GM15510 (cell line): ENCODE measurements around the gene PRDM15.
A peak's percentile ranks its signal among the peaks of the same experiment; 100 is the strongest.

Experiments used
- POLR2A ChIP-seq: IDR thresholded peaks from 3 replicates; pipeline ENCODE4 v1.6.1; 2011; ENCODE audit warnings: borderline replicate concordance; ENCODE audit not compliant: insufficient read length; ENCODE audit errors: extremely low read depth

The PRDM15 gene

DNA sequence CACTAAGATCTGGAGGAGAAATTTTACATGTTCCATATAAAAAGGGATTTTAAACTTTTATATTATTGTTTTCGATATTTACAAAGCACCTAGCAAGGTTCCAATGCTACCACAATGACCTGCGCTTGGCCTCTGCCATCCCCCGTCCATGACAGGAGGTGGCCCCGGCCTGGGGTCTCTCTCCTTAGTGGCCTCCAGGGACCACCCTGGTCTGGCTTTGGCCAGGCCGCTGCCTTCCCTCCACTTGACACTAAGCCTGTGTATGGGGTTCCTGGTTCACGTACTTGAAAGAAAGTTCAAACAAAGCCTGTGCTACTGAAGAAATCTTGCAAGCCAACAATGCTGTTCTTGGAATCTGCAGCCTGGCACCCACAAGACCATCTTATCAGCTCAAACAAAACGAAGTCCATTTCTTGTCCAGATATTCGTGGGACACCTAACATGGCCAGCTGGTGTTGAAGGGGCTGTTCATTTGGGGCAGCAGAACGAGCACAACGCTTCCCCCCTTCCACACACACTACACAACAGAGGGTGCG is 12.8 kb downstream of the PRDM15 start:
- TF ChIP-seq POLR2A, result no peak

DNA sequence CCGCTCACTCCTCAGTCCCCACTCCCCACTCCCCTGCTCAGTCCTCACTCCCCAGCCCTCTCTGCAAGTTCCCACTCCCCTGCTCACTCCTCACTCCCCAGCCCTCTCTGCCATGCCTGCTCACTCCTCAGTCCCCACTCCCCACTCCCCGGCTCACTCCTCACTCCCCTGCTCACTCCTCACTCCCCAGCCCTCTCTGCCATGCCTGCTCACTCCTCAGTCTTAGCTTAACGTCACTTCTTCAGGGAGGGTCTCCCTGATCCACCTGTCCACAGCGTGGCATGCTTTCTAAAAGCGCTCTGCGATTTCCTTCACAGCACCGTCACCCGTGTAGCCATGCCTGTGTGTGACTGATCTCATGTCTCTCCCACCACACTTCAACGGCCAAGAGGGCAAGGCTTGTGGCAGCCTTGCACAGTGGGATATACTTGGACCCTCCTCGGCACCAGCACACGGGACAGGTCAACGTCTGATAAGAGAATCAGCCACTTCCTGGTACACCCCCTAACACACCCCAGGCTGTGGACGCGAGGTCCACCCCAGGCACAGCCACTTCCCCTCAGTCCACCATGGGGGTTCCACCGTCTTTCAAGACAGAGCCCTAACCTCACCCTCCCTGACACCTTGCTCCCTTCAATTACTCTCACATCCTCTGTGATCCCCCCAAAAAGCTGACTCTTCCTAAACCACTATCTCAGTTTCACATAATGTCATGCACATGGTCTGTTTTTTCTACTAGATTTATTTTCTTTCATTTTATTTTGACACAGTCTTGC is 14.0 kb downstream of the PRDM15 start:
- TF ChIP-seq POLR2A, result peak; percentile 16

- TF ChIP-seq POLR2A, result peak; percentile 26
Observed at GRCh38 chr21:41864311-41865001, 14.7 kb downstream of the PRDM15 start.

- no peak for TF ChIP-seq POLR2A
Observed at GRCh38 chr21:41863439-41863740, 15.8 kb downstream of the PRDM15 start.

- TF ChIP-seq POLR2A, result no peak
Observed at GRCh38 chr21:41861987-41862386, 17.2 kb downstream of the PRDM15 start.

DNA sequence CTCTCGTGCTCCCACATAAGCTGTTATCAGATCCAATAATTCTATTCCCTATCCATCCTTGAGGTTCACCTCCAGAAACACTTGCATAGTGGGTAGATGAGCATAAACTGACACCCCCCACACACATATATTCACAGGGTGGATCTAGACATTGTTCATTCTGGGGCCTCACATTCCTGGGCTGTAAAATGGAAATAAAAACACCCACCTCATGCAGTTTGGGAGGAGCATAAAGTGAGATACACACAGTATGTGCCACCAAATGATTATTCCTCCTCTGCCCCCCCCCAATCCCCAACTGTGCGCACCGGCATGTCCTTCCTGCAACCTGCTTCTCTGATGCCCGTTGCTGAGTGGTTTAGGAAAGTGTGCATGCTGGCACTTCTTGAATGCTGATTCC is 17.9 kb downstream of the PRDM15 start:
- no peak for TF ChIP-seq POLR2A

GRCh38 chr21:41859297-41859980 is 19.7 kb downstream of the PRDM15 start:
- no peak for TF ChIP-seq POLR2A

- no peak for TF ChIP-seq POLR2A
Observed at GRCh38 chr21:41858466-41859296, 20.5 kb downstream of the PRDM15 start.

GRCh38 chr21:41857771-41858300 is 21.3 kb downstream of the PRDM15 start:
- TF ChIP-seq POLR2A, result no peak

DNA sequence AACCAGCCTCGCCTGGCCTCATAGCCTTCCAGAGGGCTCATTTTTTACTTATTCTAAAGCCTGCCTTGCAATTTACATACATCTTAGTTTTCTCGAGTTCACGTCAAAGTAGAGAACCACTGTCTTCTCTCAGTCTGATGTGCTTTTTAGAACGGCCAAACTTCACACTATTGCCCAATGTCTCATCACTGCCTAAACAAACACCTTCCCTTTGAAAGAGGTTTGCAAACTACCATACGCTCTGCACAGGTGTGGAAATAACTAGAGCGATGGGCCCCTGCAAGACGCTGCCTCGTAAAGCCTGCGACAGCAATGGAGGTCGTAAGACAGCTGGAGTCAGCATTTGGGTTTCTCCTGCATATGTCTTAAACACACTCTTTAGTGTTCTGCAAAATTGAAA is 22.6 kb downstream of the PRDM15 start:
- no peak for TF ChIP-seq POLR2A

GRCh38 chr21:41854426-41854995 is 24.6 kb downstream of the PRDM15 start:
- TF ChIP-seq POLR2A, result no peak

- no peak for TF ChIP-seq POLR2A
Observed at GRCh38 chr21:41852929-41853320, 26.2 kb downstream of the PRDM15 start.

- TF ChIP-seq POLR2A, result no peak
Observed at GRCh38 chr21:41852151-41852928, 26.8 kb downstream of the PRDM15 start.
